NCI-H82 treated with DMSO at 0.1 percent for 48 hours (cell line): Measurements from ENCODE around the gene AEBP1.

Source experiments
- DNase-seq: peaks from one replicate; lab custom pipeline; 2025; ENCODE audit not compliant: unreplicated experiment; lab: John Stamatoyannopoulos, UW

Gene AEBP1

DNA sequence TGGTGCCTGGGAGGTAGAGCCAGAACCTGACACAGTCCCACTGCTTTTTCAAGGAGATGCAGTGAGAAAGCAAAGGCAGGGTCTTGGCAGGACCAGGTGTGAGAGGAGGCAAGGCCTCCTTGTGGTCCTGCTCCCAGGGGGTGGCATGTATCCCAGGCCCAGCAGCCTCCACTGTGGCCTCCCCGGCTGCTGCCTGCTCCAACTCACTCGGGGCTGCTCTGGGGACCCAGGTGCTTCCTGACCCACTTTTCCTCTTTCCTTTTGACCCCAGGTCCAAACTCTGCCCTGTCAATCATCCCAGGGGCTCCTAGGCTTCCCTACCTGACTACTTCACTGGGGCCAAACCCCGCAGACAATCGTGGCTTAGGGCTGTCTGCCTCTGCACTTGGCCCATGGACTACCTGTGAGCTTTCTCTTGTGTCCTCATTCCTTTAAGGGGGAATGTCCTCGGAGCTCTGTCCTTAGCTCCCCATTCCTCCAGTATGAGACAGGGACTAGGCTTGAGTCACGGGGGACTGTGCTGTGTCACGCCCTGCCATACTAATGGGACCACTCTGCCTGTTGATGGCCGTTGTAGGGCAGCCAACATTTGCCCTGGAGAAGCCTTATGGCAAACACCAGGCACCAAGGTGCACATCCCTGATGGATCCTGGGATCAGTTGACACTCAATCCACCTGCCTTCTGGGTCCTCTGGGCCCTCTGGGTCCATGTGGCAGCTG is 1.1 kb upstream of the AEBP1 start:
- no peak for DNase-seq

DNA sequence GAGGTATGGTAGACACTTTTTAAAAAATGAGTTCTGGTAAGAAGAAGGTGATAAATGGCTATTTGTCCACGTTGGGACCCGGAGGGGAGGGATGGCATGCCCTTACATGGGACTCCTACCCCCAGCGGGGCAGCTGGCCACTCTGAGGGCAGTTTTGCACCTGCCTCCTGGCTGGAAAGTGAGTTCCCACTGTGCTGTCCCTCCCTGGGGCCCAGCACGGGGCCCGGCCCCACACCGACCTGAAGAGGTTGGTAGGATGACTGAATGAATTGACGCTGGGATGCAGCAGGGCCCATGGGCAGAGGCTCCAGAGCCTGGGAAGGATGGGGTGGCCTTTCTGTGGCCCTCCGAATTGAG is 601 bp upstream of the AEBP1 start:
- no peak for DNase-seq

DNA sequence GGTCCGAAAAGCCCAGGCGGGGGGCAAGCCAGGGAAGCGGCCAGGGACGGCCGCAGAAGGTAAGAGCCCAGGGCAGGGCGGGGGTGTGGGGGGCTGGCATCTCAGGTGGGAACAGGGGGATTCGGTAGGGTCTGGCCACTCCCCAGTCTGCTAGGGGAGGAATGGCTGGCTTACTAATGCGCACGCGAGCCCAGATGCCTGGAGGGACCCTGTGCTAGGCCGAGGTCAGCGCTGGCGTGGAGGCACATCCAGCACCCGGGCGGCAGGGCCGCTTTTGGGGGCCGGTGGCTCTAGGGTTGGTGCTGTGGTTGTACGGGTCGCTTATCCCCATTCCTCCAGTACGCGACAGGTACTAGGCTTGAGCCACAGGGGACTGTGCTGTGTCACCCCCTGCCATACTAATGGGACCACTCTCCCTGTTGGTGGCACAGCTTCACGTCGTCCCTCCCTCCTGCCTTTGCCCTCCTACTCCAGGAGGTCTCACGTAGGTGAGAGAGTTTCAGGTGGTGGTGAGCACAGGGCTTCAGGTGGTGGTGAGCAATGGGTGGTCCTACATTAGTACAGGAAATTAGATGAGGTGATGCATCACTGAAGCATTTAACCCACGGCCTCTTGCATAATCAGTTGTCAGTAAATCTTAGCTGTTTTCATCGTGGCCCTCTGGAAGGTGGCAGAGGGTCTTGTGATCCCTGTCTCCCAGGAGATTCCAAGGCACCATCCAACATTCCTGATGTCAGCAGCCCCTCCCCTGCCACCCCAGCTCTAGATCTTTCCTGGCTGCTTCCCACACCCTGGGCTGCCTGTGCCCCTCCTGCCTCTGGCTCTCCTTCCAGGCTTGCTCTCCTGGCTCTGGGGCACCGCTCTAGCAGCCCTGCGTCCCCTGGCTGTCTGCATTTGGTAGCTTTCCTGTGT is 971 bp downstream of the AEBP1 start:
- DNase-seq: no peak

DNA sequence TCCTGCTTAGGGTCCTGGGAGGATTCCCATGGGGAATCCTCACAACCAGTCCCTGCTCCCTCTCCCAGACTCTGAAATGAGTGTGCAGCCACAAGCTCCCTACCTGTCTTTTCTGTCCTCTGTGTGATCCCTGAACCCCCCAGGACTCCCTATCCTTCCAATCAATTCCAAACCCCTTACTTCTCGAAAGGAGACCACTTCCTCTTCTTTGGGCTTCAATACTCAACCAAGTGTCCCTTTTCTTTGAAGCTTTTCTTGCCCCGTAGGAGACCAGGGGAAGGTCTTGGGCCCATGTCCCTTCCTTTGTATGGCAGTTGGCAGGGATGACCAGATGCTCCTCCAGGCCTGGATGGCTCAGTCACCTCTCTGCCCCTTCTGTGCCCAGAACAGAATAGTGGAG is 1.7 kb downstream of the AEBP1 start:
- no peak for DNase-seq

DNA sequence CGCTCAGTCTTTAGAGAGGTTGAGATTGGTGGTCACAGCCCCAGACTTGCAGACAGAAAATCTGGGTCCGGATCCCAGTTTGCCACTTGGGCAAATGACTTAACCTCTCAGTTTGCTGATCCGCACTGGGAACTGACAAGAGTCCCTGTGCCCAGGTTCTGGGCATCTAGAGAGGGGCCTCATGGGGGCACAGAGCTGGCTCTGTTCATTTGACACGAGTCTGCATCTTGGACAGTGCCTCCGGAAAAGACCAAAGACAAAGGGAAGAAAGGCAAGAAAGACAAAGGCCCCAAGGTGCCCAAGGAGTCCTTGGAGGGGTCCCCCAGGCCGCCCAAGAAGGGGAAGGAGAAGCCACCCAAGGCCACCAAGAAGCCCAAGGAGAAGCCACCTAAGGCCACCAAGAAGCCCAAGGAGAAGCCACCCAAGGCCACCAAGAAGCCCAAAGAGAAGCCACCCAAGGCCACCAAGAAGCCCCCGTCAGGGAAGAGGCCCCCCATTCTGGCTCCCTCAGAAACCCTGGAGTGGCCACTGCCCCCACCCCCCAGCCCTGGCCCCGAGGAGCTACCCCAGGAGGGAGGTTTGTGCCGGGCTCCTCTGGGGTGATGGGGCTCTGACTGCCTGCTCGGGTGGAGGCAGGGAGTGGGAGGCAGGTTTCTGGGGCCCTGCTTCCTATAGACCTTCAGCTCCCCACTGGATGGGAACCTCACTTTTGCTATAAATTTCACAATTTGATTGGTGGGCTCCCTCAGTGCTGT is 2.3 kb downstream of the AEBP1 start:
- DNase-seq: no peak

DNA sequence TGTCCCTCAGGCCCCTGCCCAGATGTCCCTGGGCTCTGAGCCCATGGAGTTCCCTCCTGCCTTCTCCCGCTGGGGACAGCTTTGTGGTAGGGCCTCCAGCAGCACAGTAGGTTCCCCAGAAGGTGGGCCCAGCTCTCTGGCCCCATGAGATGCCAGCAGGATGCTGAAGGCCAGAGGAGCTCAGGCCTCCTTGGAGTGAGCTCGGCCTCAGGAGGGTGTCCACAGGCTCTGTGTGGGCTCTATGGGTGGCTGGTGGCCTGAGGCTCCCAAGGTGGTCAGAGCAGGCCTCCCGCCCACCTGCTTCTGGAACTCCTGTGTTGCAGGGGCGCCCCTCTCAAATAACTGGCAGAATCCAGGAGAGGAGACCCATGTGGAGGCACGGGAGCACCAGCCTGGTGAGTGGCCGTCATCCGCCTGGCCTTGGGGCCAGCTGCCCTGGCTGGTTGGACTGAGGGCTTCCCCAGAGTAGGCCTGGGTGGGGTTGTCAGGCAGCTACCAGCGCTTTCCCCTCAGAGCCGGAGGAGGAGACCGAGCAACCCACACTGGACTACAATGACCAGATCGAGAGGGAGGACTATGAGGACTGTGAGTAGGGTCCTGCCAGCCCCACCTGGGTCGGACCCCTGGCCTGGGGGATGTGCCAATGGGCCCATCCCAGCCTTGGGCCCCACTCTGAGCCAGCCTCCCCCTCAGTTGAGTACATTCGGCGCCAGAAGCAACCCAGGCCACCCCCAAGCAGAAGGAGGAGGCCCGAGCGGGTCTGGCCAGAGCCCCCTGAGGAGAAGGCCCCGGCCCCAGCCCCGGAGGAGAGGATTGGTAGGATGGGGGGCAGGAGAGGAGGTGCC is 3.2 kb downstream of the AEBP1 start:
- DNase-seq: no peak

DNA sequence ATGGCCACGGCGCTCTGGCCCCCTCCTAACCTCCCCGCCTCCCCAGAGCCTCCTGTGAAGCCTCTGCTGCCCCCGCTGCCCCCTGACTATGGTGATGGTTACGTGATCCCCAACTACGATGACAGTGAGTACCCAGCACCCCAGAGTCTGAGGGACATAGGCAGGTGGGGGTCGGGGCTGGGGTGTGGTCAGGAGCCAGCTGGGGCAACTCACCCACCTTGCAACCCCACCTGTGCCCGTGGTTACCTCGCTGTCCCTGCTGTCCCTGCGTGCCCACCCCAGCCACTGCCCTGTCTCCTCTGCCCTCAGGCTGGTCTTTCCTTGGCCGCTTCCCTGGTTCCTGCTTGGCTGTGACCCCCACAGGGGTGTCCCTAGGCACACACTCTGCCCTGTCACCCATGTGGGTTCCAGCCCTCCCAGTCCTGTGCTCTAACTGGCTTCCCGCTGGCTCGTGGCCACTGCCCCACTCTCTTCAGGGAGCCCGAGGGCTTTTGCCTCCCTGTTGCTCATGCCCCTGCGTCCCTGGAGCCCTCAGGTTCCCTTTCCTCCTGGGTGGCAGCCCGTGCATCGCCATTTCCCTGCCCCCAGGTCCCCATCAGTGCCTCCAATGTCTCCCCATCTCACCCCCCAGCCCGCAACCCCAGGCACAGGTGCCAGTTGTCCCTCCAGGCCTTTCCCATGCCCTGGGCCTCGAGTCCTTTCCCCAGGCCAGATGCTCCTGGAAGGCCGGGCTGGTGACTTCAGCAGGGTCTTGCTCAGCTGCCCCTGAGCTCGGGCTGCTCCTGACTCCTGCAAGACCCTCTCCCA is 4.0 kb downstream of the AEBP1 start:
- DNase-seq: no peak

DNA sequence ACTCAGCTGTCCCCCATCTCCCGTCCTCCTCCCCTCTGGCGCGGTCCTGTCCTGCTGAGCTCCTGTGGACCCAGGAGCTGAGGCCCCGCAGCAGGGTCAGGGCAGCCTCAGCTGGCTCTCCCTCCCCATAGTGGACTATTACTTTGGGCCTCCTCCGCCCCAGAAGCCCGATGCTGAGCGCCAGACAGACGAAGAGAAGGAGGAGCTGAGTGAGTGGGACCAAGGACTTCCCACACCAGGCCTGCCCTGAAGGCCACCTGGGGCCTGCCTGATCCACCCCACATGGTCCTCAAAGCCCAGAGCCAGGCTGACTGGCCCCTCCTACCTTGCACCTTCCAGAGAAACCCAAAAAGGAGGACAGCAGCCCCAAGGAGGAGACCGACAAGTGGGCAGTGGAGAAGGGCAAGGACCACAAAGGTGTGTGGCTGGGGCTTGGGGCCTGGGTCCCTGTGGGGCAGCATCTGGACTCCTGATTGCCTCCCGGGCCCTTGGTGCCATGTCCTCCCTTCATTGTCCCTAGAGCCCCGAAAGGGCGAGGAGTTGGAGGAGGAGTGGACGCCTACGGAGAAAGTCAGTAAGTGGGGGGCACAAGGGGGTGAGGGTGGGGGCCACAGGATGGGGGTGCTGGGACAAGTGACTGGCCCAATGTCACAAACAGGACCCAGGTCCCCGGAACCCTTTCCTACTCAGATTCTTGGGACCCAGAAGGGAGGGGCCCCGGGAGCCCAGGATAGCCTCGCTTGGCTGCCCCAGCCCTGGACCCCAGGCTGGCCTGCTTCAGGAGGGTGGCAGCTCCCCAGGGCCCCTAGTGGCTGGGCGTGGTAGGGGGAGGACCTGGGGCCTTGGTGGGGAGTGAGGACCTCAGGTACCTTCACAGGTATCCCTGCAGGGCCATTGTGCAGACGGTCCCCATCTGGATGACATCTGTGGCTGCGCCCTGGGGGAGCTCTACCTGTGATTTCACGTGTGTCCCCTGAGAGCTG is 4.9 kb downstream of the AEBP1 start:
- DNase-seq: no peak

DNA sequence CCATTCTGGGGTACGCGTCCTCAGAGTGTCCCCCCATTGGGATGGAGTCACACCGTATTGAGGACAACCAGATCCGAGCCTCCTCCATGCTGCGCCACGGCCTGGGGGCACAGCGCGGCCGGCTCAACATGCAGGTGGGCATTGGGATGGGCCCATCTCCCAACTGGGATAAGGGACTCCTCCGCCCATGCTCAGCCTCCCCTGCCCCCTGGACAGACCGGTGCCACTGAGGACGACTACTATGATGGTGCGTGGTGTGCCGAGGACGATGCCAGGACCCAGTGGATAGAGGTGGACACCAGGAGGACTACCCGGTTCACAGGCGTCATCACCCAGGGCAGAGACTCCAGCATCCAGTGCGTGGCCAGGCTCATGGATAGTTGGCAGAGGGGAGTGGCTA is 5.8 kb downstream of the AEBP1 start:
- no peak for DNase-seq

DNA sequence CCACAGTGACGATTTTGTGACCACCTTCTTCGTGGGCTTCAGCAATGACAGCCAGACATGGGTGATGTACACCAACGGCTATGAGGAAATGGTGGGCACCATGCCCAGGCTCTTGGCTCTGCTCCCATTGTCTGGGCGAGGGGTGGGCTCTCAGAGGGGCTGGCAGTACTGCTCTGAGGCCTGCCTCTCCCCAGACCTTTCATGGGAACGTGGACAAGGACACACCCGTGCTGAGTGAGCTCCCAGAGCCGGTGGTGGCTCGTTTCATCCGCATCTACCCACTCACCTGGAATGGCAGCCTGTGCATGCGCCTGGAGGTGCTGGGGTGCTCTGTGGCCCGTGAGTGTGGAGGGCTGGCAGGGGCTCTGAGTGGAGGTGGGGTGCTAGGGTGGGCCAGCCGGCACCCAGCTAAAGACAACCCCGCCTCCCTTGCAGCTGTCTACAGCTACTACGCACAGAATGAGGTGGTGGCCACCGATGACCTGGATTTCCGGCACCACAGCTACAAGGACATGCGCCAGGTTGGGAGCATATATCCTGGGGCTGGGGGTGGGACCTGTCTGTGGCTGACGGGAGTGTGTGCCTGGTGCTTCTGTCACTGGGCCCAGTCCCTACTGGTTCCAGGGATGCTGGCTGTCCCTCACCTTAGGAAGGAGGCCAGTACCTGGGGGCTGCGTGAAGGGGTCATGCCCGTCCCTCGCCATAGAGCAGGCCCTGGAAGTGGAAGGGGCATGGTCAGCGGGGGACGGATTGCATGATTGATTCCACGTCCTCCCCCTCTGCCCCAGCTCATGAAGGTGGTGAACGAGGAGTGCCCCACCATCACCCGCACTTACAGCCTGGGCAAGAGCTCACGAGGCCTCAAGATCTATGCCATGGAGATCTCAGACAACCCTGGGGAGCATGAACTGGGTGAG is 6.8 kb downstream of the AEBP1 start:
- no peak for DNase-seq

DNA sequence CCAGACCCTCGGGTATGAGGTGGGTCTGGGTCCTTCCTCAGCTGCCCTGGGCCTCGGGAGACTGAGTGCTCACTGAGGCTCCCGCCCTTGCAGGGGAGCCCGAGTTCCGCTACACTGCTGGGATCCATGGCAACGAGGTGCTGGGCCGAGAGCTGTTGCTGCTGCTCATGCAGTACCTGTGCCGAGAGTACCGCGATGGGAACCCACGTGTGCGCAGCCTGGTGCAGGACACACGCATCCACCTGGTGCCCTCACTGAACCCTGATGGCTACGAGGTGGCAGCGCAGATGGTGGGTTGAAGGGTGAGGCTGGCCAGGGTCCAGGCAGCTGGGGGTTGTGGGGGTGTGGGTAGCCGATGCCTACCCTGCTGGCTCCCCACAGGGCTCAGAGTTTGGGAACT is 7.6 kb downstream of the AEBP1 start:
- DNase-seq: no peak

DNA sequence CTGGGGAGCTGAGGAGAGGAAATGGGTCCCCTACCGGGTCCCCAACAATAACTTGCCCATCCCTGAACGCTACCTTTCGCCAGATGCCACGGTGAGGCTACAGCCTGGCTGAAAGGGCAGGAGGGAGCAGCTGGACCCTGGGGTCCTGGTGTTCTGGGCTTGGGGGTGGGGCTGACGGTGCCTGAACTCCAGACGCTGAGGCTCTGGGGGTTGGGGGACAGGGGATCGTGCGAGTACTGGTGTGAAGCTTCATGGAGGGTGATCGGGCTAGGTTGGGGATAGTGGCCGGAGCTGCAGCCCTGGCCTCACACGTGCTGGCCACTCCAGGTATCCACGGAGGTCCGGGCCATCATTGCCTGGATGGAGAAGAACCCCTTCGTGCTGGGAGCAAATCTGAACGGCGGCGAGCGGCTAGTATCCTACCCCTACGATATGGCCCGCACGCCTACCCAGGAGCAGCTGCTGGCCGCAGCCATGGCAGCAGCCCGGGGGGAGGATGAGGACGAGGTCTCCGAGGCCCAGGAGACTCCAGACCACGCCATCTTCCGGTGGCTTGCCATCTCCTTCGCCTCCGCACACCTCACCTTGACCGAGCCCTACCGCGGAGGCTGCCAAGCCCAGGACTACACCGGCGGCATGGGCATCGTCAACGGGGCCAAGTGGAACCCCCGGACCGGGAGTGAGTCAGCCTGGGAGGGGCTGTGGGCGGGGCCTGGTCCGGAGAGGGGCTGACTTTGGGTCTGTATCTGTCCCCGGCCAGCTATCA is 8.3 kb downstream of the AEBP1 start:
- no peak for DNase-seq

DNA sequence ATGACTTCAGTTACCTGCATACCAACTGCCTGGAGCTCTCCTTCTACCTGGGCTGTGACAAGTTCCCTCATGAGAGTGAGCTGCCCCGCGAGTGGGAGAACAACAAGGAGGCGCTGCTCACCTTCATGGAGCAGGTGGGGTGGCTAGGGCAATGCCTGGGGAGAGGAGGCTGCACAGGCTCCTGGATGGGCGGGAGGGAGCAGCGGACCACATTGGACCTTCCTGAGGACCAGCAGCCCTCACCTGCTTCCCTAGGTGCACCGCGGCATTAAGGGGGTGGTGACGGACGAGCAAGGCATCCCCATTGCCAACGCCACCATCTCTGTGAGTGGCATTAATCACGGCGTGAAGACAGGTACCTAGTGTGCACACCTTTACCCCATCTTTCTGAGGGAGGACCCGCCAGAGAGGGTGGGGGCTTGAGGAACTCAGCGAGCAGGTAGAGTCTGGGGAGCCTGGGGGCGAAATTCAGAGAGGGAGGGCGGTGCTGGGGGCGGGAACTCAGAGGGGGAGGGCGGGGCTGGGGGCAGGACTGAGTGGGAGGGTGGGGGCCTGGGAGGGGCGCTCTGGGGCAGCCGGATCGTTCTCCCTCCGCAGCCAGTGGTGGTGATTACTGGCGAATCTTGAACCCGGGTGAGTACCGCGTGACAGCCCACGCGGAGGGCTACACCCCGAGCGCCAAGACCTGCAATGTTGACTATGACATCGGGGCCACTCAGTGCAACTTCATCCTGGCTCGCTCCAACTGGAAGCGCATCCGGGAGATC is 9.0 kb downstream of the AEBP1 start:
- DNase-seq: no peak

DNA sequence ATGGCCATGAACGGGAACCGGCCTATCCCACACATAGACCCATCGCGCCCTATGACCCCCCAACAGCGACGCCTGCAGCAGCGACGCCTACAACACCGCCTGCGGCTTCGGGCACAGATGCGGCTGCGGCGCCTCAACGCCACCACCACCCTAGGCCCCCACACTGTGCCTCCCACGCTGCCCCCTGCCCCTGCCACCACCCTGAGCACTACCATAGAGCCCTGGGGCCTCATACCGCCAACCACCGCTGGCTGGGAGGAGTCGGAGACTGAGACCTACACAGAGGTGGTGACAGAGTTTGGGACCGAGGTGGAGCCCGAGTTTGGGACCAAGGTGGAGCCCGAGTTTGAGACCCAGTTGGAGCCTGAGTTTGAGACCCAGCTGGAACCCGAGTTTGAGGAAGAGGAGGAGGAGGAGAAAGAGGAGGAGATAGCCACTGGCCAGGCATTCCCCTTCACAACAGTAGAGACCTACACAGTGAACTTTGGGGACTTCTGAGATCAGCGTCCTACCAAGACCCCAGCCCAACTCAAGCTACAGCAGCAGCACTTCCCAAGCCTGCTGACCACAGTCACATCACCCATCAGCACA is 9.7 kb downstream of the AEBP1 start:
- no peak for DNase-seq

DNA sequence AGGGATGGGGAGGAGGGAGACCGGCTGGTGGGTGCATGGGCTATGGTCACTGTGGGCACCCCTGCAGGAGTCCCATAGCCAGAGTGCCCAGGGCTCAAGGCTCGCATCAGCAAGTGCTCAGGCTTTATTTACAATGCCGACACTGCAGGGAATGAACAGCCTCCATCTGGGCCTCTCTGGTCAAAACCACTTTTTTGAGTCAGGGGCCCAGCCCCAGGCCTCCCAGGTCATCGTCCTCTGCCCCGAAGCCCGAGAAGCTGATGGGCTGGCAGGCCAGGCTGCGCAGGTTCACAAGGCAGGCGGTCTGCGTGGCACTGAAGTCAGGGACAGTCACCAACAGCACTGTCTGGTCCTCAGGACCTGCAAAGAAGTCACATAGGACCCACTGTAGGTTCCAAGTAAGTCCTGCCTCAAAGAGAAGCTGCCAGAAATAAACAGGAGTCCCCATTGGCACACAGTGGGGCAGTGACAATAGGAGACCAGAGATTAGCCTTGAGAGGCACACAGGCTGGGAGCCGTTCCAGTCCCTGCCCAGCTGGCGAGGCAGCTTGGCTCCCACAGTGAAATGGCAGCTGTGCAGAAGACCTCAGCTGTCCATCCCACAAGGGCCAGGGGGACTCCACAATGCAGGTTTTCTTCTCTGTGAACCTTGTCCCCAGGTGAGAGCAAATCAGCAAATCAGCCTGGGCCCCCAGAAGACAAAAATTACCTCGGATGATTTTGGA is 10.6 kb downstream of the AEBP1 start:
- DNase-seq: no peak
